HCT116 (cell line): ENCODE results near the gene FAM184A. TPM values are rescaled to one million over a fixed set of nuclear protein-coding genes. Genes with fewer than 3 reads are reported as not detected.

ENCODE experiments used
- CBX3 ChIP-seq: IDR thresholded peaks from 2 replicates; pipeline ENCODE4 v1.6.1; 2012; ENCODE audit warnings: low read depth
- EGR1 ChIP-seq: IDR thresholded peaks from 2 replicates; pipeline ENCODE4 v1.6.1; 2012; ENCODE audit warnings: low read depth
- TCF7L2 ChIP-seq: IDR thresholded peaks from 2 replicates; pipeline ENCODE4 v1.7.0; 2011; ENCODE audit warnings: borderline replicate concordance, inconsistent platforms; ENCODE audit not compliant: insufficient read depth, insufficient read length; ENCODE audit errors: extremely low read depth
- ZNF274 ChIP-seq: fragments of 200-500 bp; sonication (Bioruptor generic); IDR thresholded peaks from 2 replicates; pipeline ENCODE4 v1.6.1; 2014; ENCODE audit warnings: mild to moderate bottlenecking, low read depth, low read length, inconsistent platforms
- total RNA-seq: library from RNA; stranded (reverse); gene quantifications from one replicate; pipeline ENCODE4 v1.2.1, GENCODE V29; 2021; ENCODE audit not compliant: unreplicated experiment
- TF ChIP-seq, protein P1 (sequence below): IDR thresholded peaks from 2 replicates; pipeline ENCODE4 v1.6.1; 2011; ENCODE audit warnings: mild to moderate bottlenecking, low read length, moderate library complexity; ENCODE audit not compliant: insufficient replicate concordance; ENCODE audit errors: extremely low read depth
- TF ChIP-seq, protein P2 (sequence below): IDR thresholded peaks from 2 replicates; pipeline ENCODE4 v1.6.1; 2012; ENCODE audit warnings: low read depth

The FAM184A gene
- total RNA-seq, 1 experiment from 2014 or later, result 2.4 TPM

DNA sequence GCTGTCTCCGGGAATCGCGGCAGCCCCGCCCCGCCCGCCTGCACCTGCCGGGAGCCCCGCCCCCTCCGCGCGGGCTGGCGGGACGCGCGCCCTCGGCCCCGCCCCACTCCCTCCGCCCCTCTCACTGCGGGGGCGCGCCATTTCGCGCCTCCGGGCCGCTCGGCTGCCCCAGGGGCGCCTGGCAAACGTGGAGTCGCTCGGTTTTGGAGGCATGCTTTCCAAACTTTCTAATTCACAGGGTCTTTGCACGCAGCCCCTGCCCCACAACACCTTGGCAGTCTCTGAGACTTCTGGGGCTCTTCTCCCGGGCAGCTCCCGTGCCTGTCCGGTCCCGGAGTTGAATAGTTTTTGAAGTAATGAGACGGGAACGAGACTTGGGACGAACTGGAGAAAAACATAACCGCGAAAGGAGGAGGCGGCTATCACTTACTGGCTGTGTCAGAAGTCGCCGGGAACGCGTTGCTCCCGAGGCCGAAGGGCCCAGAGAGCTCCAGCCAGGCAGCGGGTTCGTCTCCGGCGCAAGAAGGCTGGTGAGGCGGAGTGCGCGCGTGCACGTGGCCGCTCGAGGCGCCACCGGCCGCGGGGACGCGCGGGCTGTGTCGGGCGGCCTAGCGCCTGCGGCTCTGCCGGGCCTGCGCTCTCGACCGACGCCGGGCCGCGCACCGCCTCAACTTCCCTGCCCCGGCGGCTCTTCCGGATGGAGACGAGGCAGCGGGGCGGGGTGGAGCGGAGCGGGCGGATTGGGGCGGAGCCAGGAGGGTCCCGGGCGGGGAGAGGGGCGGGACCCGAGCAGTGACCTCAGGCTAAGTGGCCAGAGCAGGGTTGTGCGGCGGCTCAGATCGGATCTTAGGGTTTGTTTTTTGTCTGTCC, 143.8 kb downstream of the FAM184A start, which contains the start of gene MCM9 (continued):
- TF ChIP-seq, protein P1, sequence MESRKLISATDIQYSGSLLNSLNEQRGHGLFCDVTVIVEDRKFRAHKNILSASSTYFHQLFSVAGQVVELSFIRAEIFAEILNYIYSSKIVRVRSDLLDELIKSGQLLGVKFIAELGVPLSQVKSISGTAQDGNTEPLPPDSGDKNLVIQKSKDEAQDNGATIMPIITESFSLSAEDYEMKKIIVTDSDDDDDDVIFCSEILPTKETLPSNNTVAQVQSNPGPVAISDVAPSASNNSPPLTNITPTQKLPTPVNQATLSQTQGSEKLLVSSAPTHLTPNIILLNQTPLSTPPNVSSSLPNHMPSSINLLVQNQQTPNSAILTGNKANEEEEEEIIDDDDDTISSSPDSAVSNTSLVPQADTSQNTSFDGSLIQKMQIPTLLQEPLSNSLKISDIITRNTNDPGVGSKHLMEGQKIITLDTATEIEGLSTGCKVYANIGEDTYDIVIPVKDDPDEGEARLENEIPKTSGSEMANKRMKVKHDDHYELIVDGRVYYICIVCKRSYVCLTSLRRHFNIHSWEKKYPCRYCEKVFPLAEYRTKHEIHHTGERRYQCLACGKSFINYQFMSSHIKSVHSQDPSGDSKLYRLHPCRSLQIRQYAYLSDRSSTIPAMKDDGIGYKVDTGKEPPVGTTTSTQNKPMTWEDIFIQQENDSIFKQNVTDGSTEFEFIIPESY, result no peak
- TF ChIP-seq EGR1, result peak; percentile 87
- TF ChIP-seq CBX3, result no peak
- TF ChIP-seq ZNF274, result no peak
- TF ChIP-seq, protein P2, sequence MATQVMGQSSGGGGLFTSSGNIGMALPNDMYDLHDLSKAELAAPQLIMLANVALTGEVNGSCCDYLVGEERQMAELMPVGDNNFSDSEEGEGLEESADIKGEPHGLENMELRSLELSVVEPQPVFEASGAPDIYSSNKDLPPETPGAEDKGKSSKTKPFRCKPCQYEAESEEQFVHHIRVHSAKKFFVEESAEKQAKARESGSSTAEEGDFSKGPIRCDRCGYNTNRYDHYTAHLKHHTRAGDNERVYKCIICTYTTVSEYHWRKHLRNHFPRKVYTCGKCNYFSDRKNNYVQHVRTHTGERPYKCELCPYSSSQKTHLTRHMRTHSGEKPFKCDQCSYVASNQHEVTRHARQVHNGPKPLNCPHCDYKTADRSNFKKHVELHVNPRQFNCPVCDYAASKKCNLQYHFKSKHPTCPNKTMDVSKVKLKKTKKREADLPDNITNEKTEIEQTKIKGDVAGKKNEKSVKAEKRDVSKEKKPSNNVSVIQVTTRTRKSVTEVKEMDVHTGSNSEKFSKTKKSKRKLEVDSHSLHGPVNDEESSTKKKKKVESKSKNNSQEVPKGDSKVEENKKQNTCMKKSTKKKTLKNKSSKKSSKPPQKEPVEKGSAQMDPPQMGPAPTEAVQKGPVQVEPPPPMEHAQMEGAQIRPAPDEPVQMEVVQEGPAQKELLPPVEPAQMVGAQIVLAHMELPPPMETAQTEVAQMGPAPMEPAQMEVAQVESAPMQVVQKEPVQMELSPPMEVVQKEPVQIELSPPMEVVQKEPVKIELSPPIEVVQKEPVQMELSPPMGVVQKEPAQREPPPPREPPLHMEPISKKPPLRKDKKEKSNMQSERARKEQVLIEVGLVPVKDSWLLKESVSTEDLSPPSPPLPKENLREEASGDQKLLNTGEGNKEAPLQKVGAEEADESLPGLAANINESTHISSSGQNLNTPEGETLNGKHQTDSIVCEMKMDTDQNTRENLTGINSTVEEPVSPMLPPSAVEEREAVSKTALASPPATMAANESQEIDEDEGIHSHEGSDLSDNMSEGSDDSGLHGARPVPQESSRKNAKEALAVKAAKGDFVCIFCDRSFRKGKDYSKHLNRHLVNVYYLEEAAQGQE, result no peak
- peak; percentile 46 for TF ChIP-seq TCF7L2
